H1 (cell line): ENCODE measurements around the gene WNT5A. TPM values are rescaled to one million over a fixed set of nuclear protein-coding genes. Genes with fewer than 3 reads are reported as not detected.

Experiments used
- CTCF ChIA-PET: fragments of 300-600 bp; sonication (Branson Sonifier 250); formaldehyde crosslinking; loops from one replicate; lab custom pipeline; 2021; ENCODE audit not compliant: partially characterized antibody; lab: Charles Lee
- POLR2A ChIA-PET: fragments of 300-600 bp; sonication (Branson Sonifier 250); formaldehyde crosslinking; loops from one replicate; lab custom pipeline; 2021; ENCODE audit warnings: inconsistent platforms; ENCODE audit not compliant: partially characterized antibody; lab: Charles Lee
- DNase-seq, 2 experiments: peaks; one replicate each; pipeline versions ENCODE4 v3.0.0 to v3.0.0-alpha.2; 2010 to 2022; ENCODE audit warnings: low spot score in 2 of 2, low read depth in 1 of 2, mixed read lengths in 1 of 2
- FAIRE-seq: peaks from 2 replicates; lab custom pipeline; 2011; peaks lifted over from hg19 to GRCh38; lab: Jason Lieb, UNC
- H2AFZ ChIP-seq: 2 replicates; pipeline ENCODE4 v1.8.1; 2012; ENCODE audit warnings: low read length, inconsistent platforms
- H2AK5ac ChIP-seq: 2 replicates; pipeline ENCODE4 v1.6.1; 2013; ENCODE audit warnings: low read depth, low read length
- H2BK120ac ChIP-seq: replicated peaks from 2 replicates; pipeline ENCODE3; 2013; ENCODE audit warnings: low read depth, low read length, inconsistent platforms
- H2BK12ac ChIP-seq: 2 replicates; pipeline ENCODE4 v1.6.1; 2013; ENCODE audit warnings: low read depth, low read length
- H2BK15ac ChIP-seq: 2 replicates; pipeline ENCODE4 v1.6.1; 2013; ENCODE audit warnings: low read length
- H2BK20ac ChIP-seq: 2 replicates; pipeline ENCODE4 v1.6.1; 2013; ENCODE audit warnings: low read length
- H2BK5ac ChIP-seq: 2 replicates; pipeline ENCODE4 v1.6.1; 2013; ENCODE audit warnings: low read depth, low read length
- H3K14ac ChIP-seq: 2 replicates; pipeline ENCODE4 v1.6.1; 2013; ENCODE audit warnings: inconsistent platforms; ENCODE audit not compliant: insufficient read length
- H3K18ac ChIP-seq: 2 replicates; pipeline ENCODE4 v1.6.1; 2013; ENCODE audit warnings: low read length; ENCODE audit errors: extremely low read depth
- H3K23ac ChIP-seq: 2 replicates; pipeline ENCODE4 v1.6.1; 2013; ENCODE audit warnings: inconsistent platforms; ENCODE audit not compliant: insufficient read length
- H3K23me2 ChIP-seq: 2 replicates; pipeline ENCODE4 v1.6.1; 2013; ENCODE audit warnings: low read depth, low read length
- H3K27ac ChIP-seq: 2 replicates; pipeline ENCODE4 v1.6.1; 2011; ENCODE audit warnings: low read depth, low read length, inconsistent platforms
- H3K27me3 ChIP-seq, 4 experiments: replicated peaks in 1 of 4; 1 replicate in 1 of 4; 2 replicates in 3 of 4; pipeline versions ENCODE4 v1.6.1 to v1.8.1; 2011 to 2013; ENCODE audit warnings: low read length in 3 of 4, mild to moderate bottlenecking in 3 of 4, inconsistent platforms in 2 of 4, mixed read lengths in 2 of 4, moderate library complexity in 1 of 4; ENCODE audit not compliant: control insufficient read depth in 3 of 4, insufficient read depth in 3 of 4; ENCODE audit errors: extremely low read depth in 1 of 4
- H3K36me3 ChIP-seq, 4 experiments: 2 replicates each; pipeline versions ENCODE4 v1.6.1 to v1.8.1; 2011 to 2013; ENCODE audit warnings: mild to moderate bottlenecking in 4 of 4, low read length in 3 of 4, moderate library complexity in 2 of 4, control low read depth in 1 of 4, inconsistent platforms in 1 of 4; ENCODE audit not compliant: insufficient read depth in 4 of 4, control insufficient read depth in 2 of 4
- H3K4ac ChIP-seq: replicated peaks from 2 replicates; pipeline ENCODE3; 2013; ENCODE audit warnings: low read length, low read depth, mixed read lengths, inconsistent platforms; ENCODE audit not compliant: insufficient read length
- H3K4me1 ChIP-seq, 4 experiments: replicated peaks in 1 of 4; 1 replicate in 1 of 4; 2 replicates in 3 of 4; pipeline versions ENCODE4 v1.6.1 to v1.8.1; 2011 to 2013; ENCODE audit warnings: low read length in 3 of 4, inconsistent platforms in 2 of 4, mixed read lengths in 1 of 4; ENCODE audit not compliant: insufficient read depth in 4 of 4, control insufficient read depth in 3 of 4
- H3K4me2 ChIP-seq, 2 experiments: 2 replicates each; pipeline versions ENCODE4 v1.6.1 to v1.8.1; 2011 to 2013; ENCODE audit warnings: low read depth in 2 of 2, low read length in 2 of 2, control low read depth in 1 of 2, inconsistent platforms in 1 of 2, mild to moderate bottlenecking in 1 of 2; ENCODE audit not compliant: insufficient read depth in 1 of 2
- H3K4me3 ChIP-seq, 4 experiments: fragments of 200-600, 300-600 bp in 1 of 4; sonication (generic), shearing (Covaris generic), sonication (Bioruptor Twin) in 1 of 4; 2 replicates each; pipeline versions ENCODE4 v1.5.1 to v1.8.1; 2011 to 2016; ENCODE audit warnings: low read length in 4 of 4, low read depth in 3 of 4, control low read depth in 2 of 4, inconsistent platforms in 2 of 4, mild to moderate bottlenecking in 2 of 4, mixed read lengths in 1 of 4, moderate library complexity in 1 of 4; ENCODE audit not compliant: insufficient read depth in 2 of 4; ENCODE audit errors: extremely low read depth in 1 of 4
- H3K56ac ChIP-seq: replicated peaks from 2 replicates; pipeline ENCODE3; 2013; ENCODE audit warnings: low read depth, mild to moderate bottlenecking, mixed read lengths, low read length, inconsistent platforms; ENCODE audit not compliant: insufficient read length
- H3K79me1 ChIP-seq: 2 replicates; pipeline ENCODE4 v1.6.1; 2013; ENCODE audit warnings: low read depth, low read length, control low read depth
- H3K79me2 ChIP-seq, 2 experiments: 2 replicates each; pipeline versions ENCODE4 v1.6.1 to v1.8.1; 2012 to 2013; ENCODE audit warnings: low read length in 2 of 2, mild to moderate bottlenecking in 2 of 2, inconsistent platforms in 1 of 2; ENCODE audit not compliant: insufficient read depth in 2 of 2, control insufficient read depth in 1 of 2
- H3K9ac ChIP-seq, 4 experiments: replicated peaks in 1 of 4; 1 replicate in 1 of 4; 2 replicates in 3 of 4; pipeline versions ENCODE4 v1.6.1 to v1.8.1; 2011 to 2013; ENCODE audit warnings: low read depth in 3 of 4, low read length in 3 of 4, control low read depth in 2 of 4, mild to moderate bottlenecking in 2 of 4, moderate library complexity in 2 of 4, inconsistent platforms in 1 of 4; ENCODE audit errors: extremely low read depth in 1 of 4
- H3K9me3 ChIP-seq, 2 experiments: 2 replicates each; pipeline versions ENCODE4 v1.6.1 to v1.8.1; 2012 to 2013; ENCODE audit warnings: mild to moderate bottlenecking in 2 of 2, moderate library complexity in 2 of 2, control low read depth in 1 of 2, inconsistent platforms in 1 of 2, low read depth in 1 of 2, low read length in 1 of 2, mixed read lengths in 1 of 2; ENCODE audit not compliant: insufficient read depth in 2 of 2
- H4K20me1 ChIP-seq, 2 experiments: replicated peaks in 1 of 2; 2 replicates each; pipeline versions ENCODE3 to v1.8.1; 2011 to 2013; ENCODE audit warnings: inconsistent platforms in 2 of 2, low read length in 2 of 2, mild to moderate bottlenecking in 1 of 2; ENCODE audit not compliant: insufficient read depth in 2 of 2, control insufficient read depth in 1 of 2
- H4K5ac ChIP-seq: 2 replicates; pipeline ENCODE4 v1.6.1; 2013; ENCODE audit warnings: low read length, low read depth, mixed read lengths, inconsistent platforms; ENCODE audit not compliant: insufficient read length
- H4K8ac ChIP-seq: 2 replicates; pipeline ENCODE4 v1.8.0; 2013; ENCODE audit warnings: mild to moderate bottlenecking, moderate library complexity, low read length, inconsistent platforms; ENCODE audit not compliant: insufficient read depth; ENCODE audit errors: extremely low read depth
- H4K91ac ChIP-seq: replicated peaks from 2 replicates; pipeline ENCODE3; 2013; ENCODE audit warnings: low read length, mixed read lengths, inconsistent platforms; ENCODE audit not compliant: insufficient read length
- BACH1 ChIP-seq: IDR thresholded peaks from 2 replicates; pipeline ENCODE4 v1.6.1; 2012; ENCODE audit warnings: low read length, improper control_type of control experiment
- CHD1 ChIP-seq: IDR thresholded peaks from 2 replicates; pipeline ENCODE4 v1.6.1; 2012; ENCODE audit warnings: low read depth, low read length, improper control_type of control experiment
- EGR1 ChIP-seq: IDR thresholded peaks from 2 replicates; pipeline ENCODE4 v1.6.1; 2011; ENCODE audit warnings: low read depth, low read length, borderline replicate concordance
- GABPA ChIP-seq: IDR thresholded peaks from 2 replicates; pipeline ENCODE4 v1.6.1; 2011; ENCODE audit warnings: mild to moderate bottlenecking, low read length, moderate library complexity, borderline replicate concordance; ENCODE audit not compliant: insufficient read depth
- KDM4A ChIP-seq: IDR thresholded peaks from one replicate; pipeline ENCODE4 v1.7.1; 2012; ENCODE audit warnings: low read depth, mild to moderate bottlenecking, moderate library complexity, low read length, inconsistent platforms; ENCODE audit not compliant: severe bottlenecking
- NRF1 ChIP-seq: IDR thresholded peaks from 2 replicates; pipeline ENCODE4 v1.6.1; 2011; ENCODE audit warnings: mild to moderate bottlenecking, low read depth, low read length, improper control_type of control experiment
- POLR2A ChIP-seq, 2 experiments: IDR thresholded peaks; 1 replicate in 1 of 2; 2 replicates in 1 of 2; pipeline ENCODE4 v1.6.1; 2011; ENCODE audit warnings: low read depth in 2 of 2, low read length in 2 of 2, mild to moderate bottlenecking in 2 of 2; ENCODE audit errors: control extremely low read depth in 1 of 2
- SP2 ChIP-seq: IDR thresholded peaks from 2 replicates; pipeline ENCODE4 v1.6.1; 2012; ENCODE audit warnings: mild to moderate bottlenecking, low read length, inconsistent platforms
- TAF1 ChIP-seq: IDR thresholded peaks from 2 replicates; pipeline ENCODE4 v1.6.1; 2011; ENCODE audit warnings: mild to moderate bottlenecking, low read depth, low read length
- TBP ChIP-seq: IDR thresholded peaks from 2 replicates; pipeline ENCODE4 v1.6.1; 2011; ENCODE audit warnings: low read depth, low read length, improper control_type of control experiment
- YY1 ChIP-seq: IDR thresholded peaks from 2 replicates; pipeline ENCODE4 v1.6.1; 2011; ENCODE audit warnings: low read depth, mild to moderate bottlenecking, low read length
- WGBS, 2 experiments: shearing (Covaris generic) in 1 of 2; methylation state at CpG; one replicate each; pipeline versions ENCODE4 v1.1.6 to v1.1.7; 2013 to 2015; ENCODE audit warnings: low lambda C conversion rate in 2 of 2, mixed read lengths in 2 of 2, inconsistent platforms in 1 of 2, low coverage in 1 of 2, missing lambda C conversion rate in 1 of 2; ENCODE audit not compliant: insufficient replicate concordance in 2 of 2, insufficient coverage in 1 of 2, insufficient read length in 1 of 2; ENCODE audit errors: extremely low coverage in 1 of 2, missing lambda C conversion rate in 1 of 2; 5-methylcytosine and 5-hydroxymethylcytosine counted together
- polyA plus RNA-seq, 7 experiments: library from polyadenylated mRNA; depleted of rRNA in 3 of 7; stranded (reverse) in 5 of 7; unstranded in 2 of 7; fragments of >200 nt in 5 of 7; fragments of 200-250 nt in 2 of 7; gene quantifications; 1 replicate in 5 of 7; 2 replicates in 1 of 7; 4 replicates in 1 of 7; pipeline versions ENCODE4 v1.2.1 to v1.2.3, GENCODE V29; 2011 to 2013; ENCODE audit warnings: missing spikeins in 2 of 7, mixed read lengths in 2 of 7
- total RNA-seq: library from RNA; stranded (reverse); fragmentation: NEBNext Ultra II Directional; extraction: Animal tissue kit (Norgen Biotek cat#: 25700); gene quantifications from 2 replicates; pipeline ENCODE4 v1.2.1, GENCODE V29; 2021
- TF ChIP-seq, protein P1 (sequence below): IDR thresholded peaks from 2 replicates; pipeline ENCODE4 v1.6.1; 2012; ENCODE audit warnings: inconsistent platforms

The WNT5A gene
- total and polyA plus RNA-seq, 2 of the 8 experiments (the other 6 are each of a cell fraction or from before 2014, with no cell fraction given) = 3.9 to 5.6 TPM

DNA sequence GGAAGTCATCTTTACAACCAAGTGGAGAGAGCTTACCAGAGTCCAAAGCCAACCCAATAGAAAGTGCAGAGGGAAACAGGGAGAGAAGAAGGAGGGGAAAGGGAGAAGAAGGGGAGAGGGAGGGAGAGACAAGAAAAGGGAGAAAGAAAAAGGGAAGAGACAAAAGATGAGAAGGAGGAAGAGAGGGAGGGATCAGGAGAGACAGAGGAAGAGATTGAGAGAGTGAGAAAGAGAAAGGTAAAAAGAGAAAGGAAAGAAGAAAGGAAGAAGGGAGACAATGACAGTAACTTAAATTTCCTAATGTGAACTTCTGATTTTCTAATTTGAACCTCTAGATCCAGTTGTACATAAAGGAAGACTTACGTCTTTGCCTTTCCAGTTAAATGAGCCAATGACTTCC is 20.7 kb upstream of the WNT5A start:
- H3K56ac ChIP-seq = no peak overlapping the region
- no peaks in the 10 kb centered on the region for H3K9me3 ChIP-seq
- H2AK5ac ChIP-seq = no peak overlapping the region
- H2BK20ac ChIP-seq = no peak overlapping the region
- H3K4me2 ChIP-seq = no peak overlapping the region
- H3K9ac ChIP-seq = no peak overlapping the region
- CTCF ChIA-PET = interaction anchor here (0.7 to 1.5 kb wide), 2 partner anchors 12 to 126 kb away, joined by 4 to 6 read pairs; no protein-coding TSS in a partner anchor
- H3K14ac ChIP-seq = no peak overlapping the region
- no peak for FAIRE-seq
- no peak overlapping the region for H4K8ac ChIP-seq
- no peak overlapping the region for H2BK15ac ChIP-seq
- no peaks in the 10 kb centered on the region for H3K27me3 ChIP-seq
- H4K20me1 ChIP-seq = no peaks in the 10 kb centered on the region
- no peak overlapping the region for H3K4me3 ChIP-seq
- peaks cover 1 to 10% (median 8%) of the 10 kb centered on the region in 4 experiments; a peak in 6 of 7 replicates for H3K4me1 ChIP-seq
- H3K23ac ChIP-seq = no peak overlapping the region
- H2BK5ac ChIP-seq = no peak overlapping the region
- no peak for DNase-seq
- TF ChIP-seq, protein P1, sequence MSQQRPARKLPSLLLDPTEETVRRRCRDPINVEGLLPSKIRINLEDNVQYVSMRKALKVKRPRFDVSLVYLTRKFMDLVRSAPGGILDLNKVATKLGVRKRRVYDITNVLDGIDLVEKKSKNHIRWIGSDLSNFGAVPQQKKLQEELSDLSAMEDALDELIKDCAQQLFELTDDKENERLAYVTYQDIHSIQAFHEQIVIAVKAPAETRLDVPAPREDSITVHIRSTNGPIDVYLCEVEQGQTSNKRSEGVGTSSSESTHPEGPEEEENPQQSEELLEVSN = no peak
- no peak for TF ChIP-seq YY1
- no peak for TF ChIP-seq SP2
- no peak for TF ChIP-seq TAF1
- TF ChIP-seq NRF1 = no peak
- TF ChIP-seq POLR2A (IDR thresholded peaks at IDR 0.05; ENCODE audit: control extremely low read depth in 1 of 2, low read depth in 2 of 2, low read length in 2 of 2) = no peak
- TF ChIP-seq EGR1 = no peak
- TF ChIP-seq TBP = no peak
- no peak for TF ChIP-seq GABPA
- no peak for TF ChIP-seq BACH1
- no peak for TF ChIP-seq KDM4A
- TF ChIP-seq CHD1 = no peak
- TF ChIP-seq, all 59 proteins: peak for 0
- no peak overlapping the region for H4K5ac ChIP-seq
- H3K79me1 ChIP-seq = no peaks in the 10 kb centered on the region
- no peak overlapping the region for H3K4ac ChIP-seq
- H4K91ac ChIP-seq = no peak overlapping the region
- no peak overlapping the region for H3K27ac ChIP-seq
- H2BK12ac ChIP-seq = no peak overlapping the region
- no peak overlapping the region for H3K18ac ChIP-seq
- H3K36me3 ChIP-seq = no peaks in the 10 kb centered on the region
- 89% methylated on average over 1 of the region's 1 CpG; no CpG with 5 or more reads in 1 of the 2 experiments for WGBS, 2 experiments
- H2BK120ac ChIP-seq = no peak overlapping the region
- no peaks in the 10 kb centered on the region for H3K23me2 ChIP-seq
- H3K79me2 ChIP-seq = no peaks in the 10 kb centered on the region
- POLR2A ChIA-PET = no interaction called here
- H2AFZ ChIP-seq = no peak overlapping the region
